Neural progenitor cell (in vitro differentiated cells): Measurements from ENCODE around the gene DNASE2.

Source experiments
- EZH2 ChIP-seq: fragments of 200-600 bp; sonication (generic); IDR thresholded peaks from 2 replicates; pipeline ENCODE4 v1.6.1; 2017; ENCODE audit warnings: antibody characterized with exemption, mild to moderate bottlenecking, moderate library complexity
- TF ChIP-seq, protein P1 (sequence below): fragments of 200-600 bp; sonication (generic); IDR thresholded peaks from 2 replicates; pipeline ENCODE4 v1.5.1; 2017; ENCODE audit warnings: antibody characterized with exemption, mild to moderate bottlenecking

DNA sequence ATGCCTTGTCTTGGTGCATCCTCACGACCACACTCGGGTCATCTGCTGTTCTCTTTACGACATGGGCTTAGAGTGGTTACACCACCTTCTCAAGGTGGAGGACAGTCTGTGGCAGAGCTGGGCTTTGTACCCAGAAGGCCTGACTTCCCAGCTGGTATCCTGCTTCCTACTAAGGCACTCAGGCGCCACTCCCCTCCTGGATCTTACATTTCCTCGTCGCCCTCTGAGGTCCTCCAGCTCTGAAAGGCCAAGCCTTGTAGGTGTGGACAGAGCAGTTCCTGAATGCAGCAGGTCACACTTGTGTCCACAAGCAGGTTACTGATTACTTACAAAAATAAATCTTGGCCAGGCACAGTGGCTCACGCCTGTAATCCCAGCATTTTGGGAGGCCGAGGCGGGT, 25.9 kb upstream of the DNASE2 start:
- TF ChIP-seq EZH2: no peak
- TF ChIP-seq, protein P1, sequence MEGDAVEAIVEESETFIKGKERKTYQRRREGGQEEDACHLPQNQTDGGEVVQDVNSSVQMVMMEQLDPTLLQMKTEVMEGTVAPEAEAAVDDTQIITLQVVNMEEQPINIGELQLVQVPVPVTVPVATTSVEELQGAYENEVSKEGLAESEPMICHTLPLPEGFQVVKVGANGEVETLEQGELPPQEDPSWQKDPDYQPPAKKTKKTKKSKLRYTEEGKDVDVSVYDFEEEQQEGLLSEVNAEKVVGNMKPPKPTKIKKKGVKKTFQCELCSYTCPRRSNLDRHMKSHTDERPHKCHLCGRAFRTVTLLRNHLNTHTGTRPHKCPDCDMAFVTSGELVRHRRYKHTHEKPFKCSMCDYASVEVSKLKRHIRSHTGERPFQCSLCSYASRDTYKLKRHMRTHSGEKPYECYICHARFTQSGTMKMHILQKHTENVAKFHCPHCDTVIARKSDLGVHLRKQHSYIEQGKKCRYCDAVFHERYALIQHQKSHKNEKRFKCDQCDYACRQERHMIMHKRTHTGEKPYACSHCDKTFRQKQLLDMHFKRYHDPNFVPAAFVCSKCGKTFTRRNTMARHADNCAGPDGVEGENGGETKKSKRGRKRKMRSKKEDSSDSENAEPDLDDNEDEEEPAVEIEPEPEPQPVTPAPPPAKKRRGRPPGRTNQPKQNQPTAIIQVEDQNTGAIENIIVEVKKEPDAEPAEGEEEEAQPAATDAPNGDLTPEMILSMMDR: no peak
